GM18951 (cell line): Measurements from ENCODE around the gene ZNF319.

Experiments
- POLR2A ChIP-seq: IDR thresholded peaks from 4 replicates; pipeline ENCODE4 v1.6.1; 2011; ENCODE audit warnings: mild to moderate bottlenecking; ENCODE audit not compliant: insufficient read length, insufficient read depth; ENCODE audit errors: extremely low read depth
- in situ Hi-C: fragments of 300-500 bp; cut with MboI; formaldehyde crosslinking; loops from one replicate; pipeline ENCODE4 v1.12.0; 2022; ENCODE audit warnings: low sequenced_read_pairs, mixed read lengths, inconsistent platforms; ENCODE audit not compliant: unreplicated experiment

Gene ZNF319

DNA sequence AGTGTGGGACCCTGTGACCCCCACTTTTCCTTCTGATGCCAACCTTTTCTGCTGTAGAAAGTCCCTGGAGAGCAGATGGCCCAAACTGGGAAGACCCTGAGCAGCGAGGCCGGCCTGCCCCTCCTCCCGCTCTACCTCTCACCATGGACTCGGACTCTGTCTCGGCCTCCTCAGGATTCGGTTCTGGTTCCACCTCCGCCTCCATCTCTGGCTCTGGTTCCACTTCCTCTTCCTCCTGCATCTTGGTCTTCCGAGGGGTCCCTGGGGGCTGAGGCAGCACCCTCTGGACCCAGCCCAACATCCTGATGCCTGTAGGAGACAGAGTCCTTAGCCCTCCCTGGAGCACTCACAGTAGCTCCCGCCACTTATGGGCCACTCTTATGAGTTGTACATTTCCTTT, 33.5 kb downstream of the ZNF319 start:
- in situ Hi-C loops, result no loop called here
- TF ChIP-seq POLR2A, result no peak

- in situ Hi-C loops, result no loop called here
- no peak for TF ChIP-seq POLR2A
These were observed 34.2 kb downstream of the ZNF319 start for GRCh38 chr16:57966204-57966771.

- TF ChIP-seq POLR2A, result no peak
- in situ Hi-C loops, result no loop called here
These were observed 36.2 kb downstream of the ZNF319 start for GRCh38 chr16:57964157-57964700.

- in situ Hi-C loops, result no loop called here
- TF ChIP-seq POLR2A, result no peak
These were observed 37.7 kb downstream of the ZNF319 start for GRCh38 chr16:57962756-57963155.

GRCh38 chr16:57962046-57962445, 38.4 kb downstream of the ZNF319 start:
- in situ Hi-C loops, result no loop called here
- no peak for TF ChIP-seq POLR2A

DNA sequence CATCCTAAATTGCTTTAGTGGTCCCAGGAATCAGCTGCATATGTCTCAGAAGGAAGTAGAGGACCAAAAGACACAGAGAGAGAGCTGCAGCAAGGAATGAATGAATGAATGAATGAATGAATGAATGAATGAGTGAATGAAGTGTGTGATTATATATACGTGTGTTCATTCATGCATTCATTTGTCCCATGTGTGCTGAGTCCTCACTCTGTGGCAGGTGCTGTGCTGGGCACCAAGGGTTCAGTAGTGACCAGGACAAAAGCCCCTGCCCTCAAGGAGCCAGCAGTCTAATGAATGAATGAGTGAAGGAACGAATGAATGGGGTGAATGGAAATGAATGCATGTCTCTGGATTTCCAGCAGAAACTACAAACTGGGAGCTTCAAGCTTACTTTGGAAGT, 38.9 kb downstream of the ZNF319 start:
- TF ChIP-seq POLR2A, result no peak
- in situ Hi-C loops, result no loop called here

DNA sequence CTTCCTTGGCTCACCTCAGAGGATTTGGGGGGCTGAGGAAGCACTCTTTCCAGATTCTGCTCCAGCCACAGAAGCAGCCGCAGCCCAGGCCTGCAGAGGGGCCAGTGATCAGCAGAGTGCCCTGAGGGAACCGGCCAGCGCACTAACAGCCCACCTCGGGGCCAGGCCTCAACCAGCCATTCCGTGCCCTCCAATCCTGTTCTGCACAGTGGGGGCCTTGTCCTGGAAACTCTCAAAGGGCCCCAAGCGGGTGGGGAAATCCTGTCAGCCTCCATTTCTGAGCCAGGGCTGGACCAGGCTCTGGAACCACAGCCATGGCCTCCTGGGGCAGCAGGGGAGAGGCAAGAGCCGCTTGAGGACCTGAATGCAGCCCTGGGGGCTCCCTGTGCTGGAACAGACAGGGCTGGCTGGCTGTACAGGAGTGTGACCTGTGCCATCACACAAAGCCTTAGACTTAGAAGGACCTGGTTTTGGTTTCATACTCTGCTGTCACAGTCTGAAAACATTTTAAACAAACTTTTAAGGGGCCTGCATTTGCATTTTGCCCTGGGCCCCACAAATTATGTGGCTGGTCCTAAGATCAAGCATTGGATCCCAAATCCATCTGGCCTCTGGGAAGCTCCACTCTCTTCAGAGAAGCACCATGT, 39.5 kb downstream of the ZNF319 start:
- in situ Hi-C loops, result no loop called here
- TF ChIP-seq POLR2A, result no peak

GRCh38 chr16:57960310-57960709, 40.2 kb downstream of the ZNF319 start:
- in situ Hi-C loops, result no loop called here
- no peak for TF ChIP-seq POLR2A

DNA sequence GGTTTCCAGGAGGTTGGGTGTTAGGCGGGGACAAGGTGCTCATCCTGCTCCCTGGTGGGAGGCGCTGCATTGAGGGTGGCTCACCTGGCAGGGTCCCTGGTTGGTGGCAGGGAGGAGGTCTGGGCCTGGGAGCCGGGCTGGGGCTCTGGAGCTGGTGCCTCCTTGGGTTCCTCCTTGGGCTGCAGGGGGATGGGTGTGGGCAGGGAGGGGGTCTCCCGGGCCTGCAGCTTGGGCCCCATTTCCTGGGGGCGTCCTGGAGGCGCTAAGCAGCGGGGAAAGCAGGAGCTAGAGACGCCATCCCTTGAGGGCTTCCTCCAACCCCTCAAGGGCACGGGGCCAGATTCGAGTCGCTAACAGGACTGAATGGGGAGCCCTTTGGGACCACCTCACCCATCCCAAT, 40.7 kb downstream of the ZNF319 start:
- in situ Hi-C loops, result no loop called here
- TF ChIP-seq POLR2A, result no peak

DNA sequence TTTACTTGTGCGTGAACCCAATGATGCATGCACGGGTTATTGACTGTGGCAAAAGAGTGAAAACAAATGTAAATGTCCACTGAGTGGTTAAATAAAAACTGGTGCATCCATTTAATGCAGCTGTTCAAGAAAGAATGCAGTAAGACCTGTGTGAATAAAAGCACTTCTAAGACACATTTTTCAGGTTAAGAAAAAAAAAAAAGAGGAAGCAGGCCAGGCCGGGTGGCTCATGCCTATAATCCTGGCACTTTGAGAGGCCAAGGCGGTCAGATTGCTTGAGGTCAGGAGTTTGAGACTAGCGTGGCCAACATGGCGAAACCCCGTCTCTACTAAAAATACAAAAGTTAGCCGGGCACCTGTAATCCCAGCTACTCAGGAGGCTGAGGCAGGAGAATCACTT, 41.4 kb downstream of the ZNF319 start:
- TF ChIP-seq POLR2A, result no peak
- in situ Hi-C loops, result no loop called here

- TF ChIP-seq POLR2A, result no peak
- in situ Hi-C loops, result no loop called here
These were observed 41.9 kb downstream of the ZNF319 start for GRCh38 chr16:57958544-57958943.

DNA sequence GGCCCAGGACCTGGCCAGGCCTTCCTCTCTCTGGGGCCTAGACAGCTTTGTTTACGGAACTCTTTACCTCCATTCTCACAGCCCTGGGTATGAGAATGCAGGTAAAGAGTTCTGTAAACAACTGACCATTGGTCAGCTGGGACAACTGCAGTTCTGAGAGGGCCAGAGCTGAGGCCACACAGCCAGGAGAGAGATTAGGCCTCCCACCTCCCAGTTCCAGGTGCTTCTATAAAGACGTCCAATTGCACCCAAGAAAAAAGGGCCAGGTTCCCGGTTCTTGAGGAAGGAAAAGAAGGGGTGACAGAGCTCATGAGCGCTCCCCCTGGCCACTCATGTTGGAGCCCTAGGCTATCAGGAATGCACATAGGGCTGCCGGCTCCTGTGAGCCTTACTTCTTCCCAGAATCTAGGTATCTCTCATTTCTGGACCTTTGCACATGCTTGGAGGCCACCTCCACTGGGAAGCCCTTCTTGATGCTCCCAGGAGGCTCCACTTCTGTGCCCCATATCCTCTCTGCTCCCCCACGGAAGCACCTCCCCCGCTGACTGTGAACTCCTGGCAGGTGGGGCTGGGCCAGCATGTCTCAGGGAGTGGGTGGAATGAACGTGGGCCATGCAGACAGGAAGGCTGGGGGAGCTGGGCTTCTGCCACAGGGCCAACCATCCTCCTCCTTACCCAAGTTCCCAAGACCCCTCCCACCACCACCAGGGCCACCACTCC, 42.6 kb downstream of the ZNF319 start:
- in situ Hi-C loops, result no loop called here
- TF ChIP-seq POLR2A, result no peak

DNA sequence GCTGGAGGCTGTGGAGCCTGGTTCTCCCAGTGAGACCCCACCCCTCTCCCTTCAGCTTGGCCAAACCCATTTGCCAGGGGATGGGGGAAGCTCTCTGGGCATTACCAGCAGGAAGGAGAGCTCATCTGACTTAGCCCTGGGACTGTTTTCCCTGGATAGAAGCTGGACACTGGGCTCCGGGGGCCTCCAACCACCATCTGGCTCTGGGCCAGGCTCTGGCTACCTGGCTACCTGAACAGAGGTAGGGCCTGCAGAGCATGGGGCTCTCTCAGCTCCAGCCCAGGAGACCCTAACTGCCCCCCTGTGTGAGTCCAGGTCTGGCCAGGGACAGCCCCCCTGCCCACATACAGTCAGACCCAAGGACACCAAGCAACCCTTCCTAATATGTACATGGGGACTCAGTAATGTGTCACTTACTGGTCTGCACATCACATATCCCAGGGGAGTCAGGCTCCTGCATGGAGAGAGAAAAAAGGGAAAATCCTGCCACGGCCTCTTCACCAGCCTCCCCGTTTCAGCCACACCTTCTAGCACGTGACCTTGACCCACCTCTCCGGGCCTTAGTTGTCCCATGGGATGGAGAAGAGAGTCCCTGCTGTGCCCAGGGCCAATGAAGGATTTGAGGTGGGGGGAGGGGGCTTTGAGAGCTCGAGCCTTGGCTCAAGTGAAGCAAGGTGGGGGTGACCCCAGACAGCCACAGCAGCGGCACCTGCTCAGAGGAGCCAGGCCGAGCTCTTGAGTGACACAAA, 43.4 kb downstream of the ZNF319 start:
- TF ChIP-seq POLR2A, result no peak
- in situ Hi-C loops, result no loop called here
